ENCODE results near the gene ADCY10.
A peak's percentile ranks its signal among the peaks of the same experiment; 100 is the strongest.
"Not testable (repeated sequence)": the region's sequence is repeated elsewhere in the genome, so short reads cannot be mapped to it uniquely, and the experiment has no call there.

Gene ADCY10

GRCh38 chr1:167913895-167914496 lies at the start of gene ADCY10:
TSS of gene ADCY10 (minus strand) at chr1:167914134. CDS start at chr1:167905140, 8,994 bp downstream.
- DNase-seq = no peak

GRCh38 chr1:167957710-167958109 lies 43.8 kb upstream of the ADCY10 start:
- DNase-seq = peak; percentile 19

- peak; percentile 15 for DNase-seq
These were observed 42.0 kb upstream of the ADCY10 start for GRCh38 chr1:167955915-167956314.

GRCh38 chr1:167950569-167950968 lies 36.6 kb upstream of the ADCY10 start:
- DNase-seq = no peak

GRCh38 chr1:167949785-167950184 lies 35.9 kb upstream of the ADCY10 start:
- no peak for DNase-seq

- no peak for DNase-seq
These were observed 33.8 kb upstream of the ADCY10 start for GRCh38 chr1:167947733-167948132.

- DNase-seq = no peak
These were observed 29.6 kb upstream of the ADCY10 start for GRCh38 chr1:167943541-167943940.

GRCh38 chr1:167940264-167940663 lies 26.3 kb upstream of the ADCY10 start:
- no peak for DNase-seq

GRCh38 chr1:167938080-167938636 lies 24.2 kb upstream of the ADCY10 start:
- no peak for DNase-seq

GRCh38 chr1:167937709-167938010 lies 23.7 kb upstream of the ADCY10 start:
- DNase-seq = no peak

- DNase-seq = peak; percentile 77
These were observed 23.2 kb upstream of the ADCY10 start, which contains the start of gene MPC2 for GRCh38 chr1:167936930-167937708. TSS of gene MPC2 (minus strand) at chr1:167937072. CDS start at chr1:167935841, 1,231 bp downstream.

- peak; percentile 99 for DNase-seq
These were observed 22.4 kb upstream of the ADCY10 start, which contains the start of gene DCAF6 for GRCh38 chr1:167936068-167936929. TSS of gene DCAF6 (plus strand) at chr1:167936683. CDS start at chr1:167936912, 229 bp downstream.

GRCh38 chr1:167935216-167936067 lies 21.5 kb upstream of the ADCY10 start:
- DNase-seq = peak; percentile 52

GRCh38 chr1:167934426-167935215 lies 20.7 kb upstream of the ADCY10 start:
- DNase-seq = no peak

GRCh38 chr1:167933788-167934187 lies 19.9 kb upstream of the ADCY10 start:
- DNase-seq = no peak

- DNase-seq = no peak
These were observed 15.8 kb upstream of the ADCY10 start for GRCh38 chr1:167929725-167930124.

- not testable (repeated sequence) for DNase-seq
These were observed 15.0 kb upstream of the ADCY10 start for GRCh38 chr1:167928919-167929318.

GRCh38 chr1:167928457-167928852 lies 14.5 kb upstream of the ADCY10 start:
- DNase-seq = no peak

- no peak for DNase-seq
These were observed 13.3 kb upstream of the ADCY10 start for GRCh38 chr1:167927046-167927754.

- no peak for DNase-seq
These were observed 12.6 kb upstream of the ADCY10 start for GRCh38 chr1:167926486-167926997.

Measured in EL (cell line).